ENCODE results near the gene FHIT.

DNA sequence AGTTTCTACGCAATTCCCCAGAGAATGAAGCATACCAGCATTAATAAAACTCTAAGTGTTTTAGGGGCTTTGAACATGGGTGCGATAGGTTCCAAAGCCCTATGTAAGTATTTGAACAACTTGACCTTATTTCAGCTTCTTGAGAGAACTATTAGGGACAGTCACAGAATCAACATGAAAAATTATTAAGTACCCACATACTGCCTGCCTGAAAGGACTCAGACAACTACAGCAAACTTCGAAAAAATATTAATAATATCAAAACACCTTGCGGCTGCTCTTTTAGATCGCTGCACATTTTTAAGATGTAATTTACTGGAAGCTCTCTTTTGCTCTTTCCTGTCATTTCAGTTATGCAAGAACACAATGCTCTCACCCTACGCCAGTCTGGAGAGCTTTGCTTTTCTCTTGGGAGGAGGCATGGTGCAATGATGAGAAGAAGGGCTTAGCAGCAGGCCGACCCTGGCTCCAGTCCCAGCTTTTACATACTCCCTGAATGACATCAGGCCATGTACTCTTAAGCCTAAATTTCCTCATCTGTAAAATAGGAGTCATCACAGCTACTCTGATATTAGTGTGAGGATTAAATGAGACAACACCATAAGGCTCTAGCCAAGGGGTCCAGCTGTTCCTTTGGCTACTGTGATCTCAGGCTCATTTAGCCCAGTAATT, 640.7 kb downstream of the FHIT start:
- TF ChIP-seq POLR2A (IDR thresholded peaks at IDR 0.05; ENCODE audit: low read length) = no peak
- no peak for TF ChIP-seq GATA1 (IDR thresholded peaks at IDR 0.05; ENCODE audit: low read depth, low read length)

Measured in erythroblast (primary cell).